Measurements from ENCODE around the gene KRTAP1-1.

DNA sequence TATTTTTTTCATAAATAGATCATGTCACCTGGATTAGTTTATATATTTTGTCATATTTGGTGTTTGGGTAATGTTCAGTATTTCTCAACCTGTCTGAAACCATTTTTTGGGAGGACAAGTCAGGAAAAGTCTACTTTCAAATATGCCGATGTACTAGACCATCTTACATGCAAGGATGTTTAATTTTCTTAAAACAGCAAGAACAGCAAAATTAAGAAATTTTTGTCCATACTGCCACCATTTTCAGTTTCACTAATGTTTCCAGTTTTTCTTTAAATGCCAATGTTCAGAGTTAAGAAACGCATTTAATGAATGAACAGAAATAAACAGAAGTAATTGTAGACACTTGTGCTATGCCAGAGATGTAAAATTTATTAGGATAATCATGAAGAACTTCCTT lies 48.2 kb downstream of the KRTAP1-1 start:
- TF ChIP-seq, protein P1, sequence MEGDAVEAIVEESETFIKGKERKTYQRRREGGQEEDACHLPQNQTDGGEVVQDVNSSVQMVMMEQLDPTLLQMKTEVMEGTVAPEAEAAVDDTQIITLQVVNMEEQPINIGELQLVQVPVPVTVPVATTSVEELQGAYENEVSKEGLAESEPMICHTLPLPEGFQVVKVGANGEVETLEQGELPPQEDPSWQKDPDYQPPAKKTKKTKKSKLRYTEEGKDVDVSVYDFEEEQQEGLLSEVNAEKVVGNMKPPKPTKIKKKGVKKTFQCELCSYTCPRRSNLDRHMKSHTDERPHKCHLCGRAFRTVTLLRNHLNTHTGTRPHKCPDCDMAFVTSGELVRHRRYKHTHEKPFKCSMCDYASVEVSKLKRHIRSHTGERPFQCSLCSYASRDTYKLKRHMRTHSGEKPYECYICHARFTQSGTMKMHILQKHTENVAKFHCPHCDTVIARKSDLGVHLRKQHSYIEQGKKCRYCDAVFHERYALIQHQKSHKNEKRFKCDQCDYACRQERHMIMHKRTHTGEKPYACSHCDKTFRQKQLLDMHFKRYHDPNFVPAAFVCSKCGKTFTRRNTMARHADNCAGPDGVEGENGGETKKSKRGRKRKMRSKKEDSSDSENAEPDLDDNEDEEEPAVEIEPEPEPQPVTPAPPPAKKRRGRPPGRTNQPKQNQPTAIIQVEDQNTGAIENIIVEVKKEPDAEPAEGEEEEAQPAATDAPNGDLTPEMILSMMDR (conservative IDR thresholded peaks at IDR 0.05; ENCODE audit: low read length), result no peak
- TF ChIP-seq EZH2phosphoT487 (IDR thresholded peaks at IDR 0.05; ENCODE audit: borderline replicate concordance), result no peak

Measured in Loucy (cell line).